SK-N-SH treated with all-trans-retinoic acid at 6 μM for 48 hours (cell line): Measurements from ENCODE around the gene SLC18A3.

ENCODE experiments used
- ATAC-seq: fragments of 200-7000 bp; cut with Tn5 transposase; 3 replicates; pipeline ENCODE4 v1.9.1; 2020; ENCODE audit warnings: mild to moderate bottlenecking, moderate library complexity
- ARNTL ChIP-seq: fragments of 450-650 bp; formaldehyde crosslinking; IDR thresholded peaks from 2 replicates; pipeline ENCODE4 v1.5.0; 2020; ENCODE audit warnings: low read depth, mild to moderate bottlenecking, moderate library complexity, borderline replicate concordance
- BACH2 ChIP-seq: fragments of 250-450 bp; sonication (Bioruptor Pico); IDR thresholded peaks from 2 replicates; pipeline ENCODE4 v1.9.0; 2021; ENCODE audit warnings: mild to moderate bottlenecking, borderline replicate concordance
- CREB5 ChIP-seq: fragments of 250-450 bp; sonication (Bioruptor Pico); IDR thresholded peaks from 2 replicates; pipeline ENCODE4 v1.5.1; 2020; ENCODE audit warnings: low read depth, mild to moderate bottlenecking, moderate library complexity
- CSDC2 ChIP-seq: fragments of 250-450 bp; sonication (Bioruptor Pico); IDR thresholded peaks from 2 replicates; pipeline ENCODE4 v1.5.0; 2020; ENCODE audit warnings: mild to moderate bottlenecking, moderate library complexity
- ESRRG ChIP-seq: fragments of 250-450 bp; sonication (Bioruptor Pico); IDR thresholded peaks from 2 replicates; pipeline ENCODE4 v1.6.1; 2021; ENCODE audit warnings: mild to moderate bottlenecking
- GLIS3 ChIP-seq: fragments of 250-450 bp; sonication (Bioruptor Pico); IDR thresholded peaks from 2 replicates; pipeline ENCODE4 v1.5.0; 2020; ENCODE audit warnings: mild to moderate bottlenecking, moderate library complexity
- ISL1 ChIP-seq: fragments of 250-450 bp; sonication (Bioruptor Pico); IDR thresholded peaks from 2 replicates; pipeline ENCODE4 v2.1.2; 2022; ENCODE audit warnings: mild to moderate bottlenecking, moderate library complexity
- PPARA ChIP-seq: fragments of 250-450 bp; sonication (Bioruptor Pico); IDR thresholded peaks from 2 replicates; pipeline ENCODE4 v1.5.0; 2020; ENCODE audit warnings: mild to moderate bottlenecking, borderline replicate concordance
- RARB ChIP-seq: fragments of 250-450 bp; sonication (Bioruptor Pico); IDR thresholded peaks from 2 replicates; pipeline ENCODE4 v1.8.0; 2021; ENCODE audit warnings: mild to moderate bottlenecking, moderate library complexity
- TCF4 ChIP-seq: fragments of 250-450 bp; sonication (Bioruptor Pico); IDR thresholded peaks from 2 replicates; pipeline ENCODE4 v1.8.0; 2021; ENCODE audit warnings: mild to moderate bottlenecking, moderate library complexity, borderline replicate concordance
- TOX ChIP-seq: fragments of 250-450 bp; sonication (Bioruptor Pico); IDR thresholded peaks from 2 replicates; pipeline ENCODE4 v1.8.0; 2021; ENCODE audit warnings: mild to moderate bottlenecking, moderate library complexity, borderline replicate concordance
- ZC3H10 ChIP-seq: fragments of 250-450 bp; sonication (Bioruptor Pico); IDR thresholded peaks from 2 replicates; pipeline ENCODE4 v1.5.1; 2021; ENCODE audit warnings: mild to moderate bottlenecking, moderate library complexity
- ZFP30 ChIP-seq: fragments of 450-650 bp; formaldehyde crosslinking; IDR thresholded peaks from 2 replicates; pipeline ENCODE4 v1.5.0; 2022; ENCODE audit warnings: mild to moderate bottlenecking, moderate library complexity
- ZNF565 ChIP-seq: fragments of 450-650 bp; formaldehyde crosslinking; conservative IDR thresholded peaks from 2 replicates; pipeline ENCODE4 v1.5.0; 2020; ENCODE audit warnings: low read depth, mild to moderate bottlenecking, moderate library complexity
- ZNF8 ChIP-seq: fragments of 450-650 bp; formaldehyde crosslinking; IDR thresholded peaks from 2 replicates; pipeline ENCODE4 v1.5.0; 2020; ENCODE audit warnings: mild to moderate bottlenecking, moderate library complexity
- TF ChIP-seq, protein P1 (sequence below): fragments of 250-450 bp; sonication (Bioruptor Pico); IDR thresholded peaks from 2 replicates; pipeline ENCODE4 v1.5.1; 2021; ENCODE audit warnings: mild to moderate bottlenecking, moderate library complexity
- TF ChIP-seq, protein P2 (sequence below): fragments of 250-450 bp; sonication (Bioruptor Pico); IDR thresholded peaks from 2 replicates; pipeline ENCODE4 v1.8.0; 2020; ENCODE audit warnings: mild to moderate bottlenecking, moderate library complexity, borderline replicate concordance
- TF ChIP-seq, protein P3 (sequence below): fragments of 250-450 bp; sonication (Bioruptor Pico); IDR thresholded peaks from 2 replicates; pipeline ENCODE4 v1.5.0; 2020; ENCODE audit warnings: mild to moderate bottlenecking, moderate library complexity

Gene SLC18A3

DNA sequence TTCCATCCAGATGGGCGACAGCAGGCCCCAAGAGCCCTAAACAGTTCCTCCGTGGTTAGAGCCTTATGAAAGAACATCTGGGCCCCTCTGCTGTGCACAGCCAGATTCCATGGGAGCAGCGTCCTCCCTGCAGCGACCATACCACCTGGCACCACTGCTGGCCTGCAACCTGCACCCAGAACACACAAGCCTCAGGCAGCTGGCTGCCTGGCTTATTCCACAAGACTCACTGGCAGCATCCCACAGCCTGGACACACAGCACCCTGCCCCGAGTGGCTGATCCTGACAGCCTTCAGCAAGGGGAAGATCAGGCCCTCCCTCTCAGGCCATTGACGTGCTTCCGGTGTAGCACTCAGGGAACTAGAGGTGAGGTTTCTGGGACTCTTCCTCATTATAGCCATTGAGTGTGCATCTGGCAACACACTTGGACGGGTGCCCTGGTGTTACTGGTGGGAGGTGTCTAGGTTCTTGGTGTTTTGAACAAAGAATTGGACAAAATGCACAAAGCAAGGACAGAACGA is 37.5 kb upstream of the SLC18A3 start:
- no peak for ATAC-seq
- TF ChIP-seq ISL1 = no peak
- TF ChIP-seq, protein P1, sequence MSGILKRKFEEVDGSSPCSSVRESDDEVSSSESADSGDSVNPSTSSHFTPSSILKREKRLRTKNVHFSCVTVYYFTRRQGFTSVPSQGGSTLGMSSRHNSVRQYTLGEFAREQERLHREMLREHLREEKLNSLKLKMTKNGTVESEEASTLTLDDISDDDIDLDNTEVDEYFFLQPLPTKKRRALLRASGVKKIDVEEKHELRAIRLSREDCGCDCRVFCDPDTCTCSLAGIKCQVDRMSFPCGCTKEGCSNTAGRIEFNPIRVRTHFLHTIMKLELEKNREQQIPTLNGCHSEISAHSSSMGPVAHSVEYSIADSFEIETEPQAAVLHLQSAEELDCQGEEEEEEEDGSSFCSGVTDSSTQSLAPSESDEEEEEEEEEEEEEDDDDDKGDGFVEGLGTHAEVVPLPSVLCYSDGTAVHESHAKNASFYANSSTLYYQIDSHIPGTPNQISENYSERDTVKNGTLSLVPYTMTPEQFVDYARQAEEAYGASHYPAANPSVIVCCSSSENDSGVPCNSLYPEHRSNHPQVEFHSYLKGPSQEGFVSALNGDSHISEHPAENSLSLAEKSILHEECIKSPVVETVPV = no peak
- TF ChIP-seq RARB (CRISPR knock-in tag) = no peak
- TF ChIP-seq, protein P2, sequence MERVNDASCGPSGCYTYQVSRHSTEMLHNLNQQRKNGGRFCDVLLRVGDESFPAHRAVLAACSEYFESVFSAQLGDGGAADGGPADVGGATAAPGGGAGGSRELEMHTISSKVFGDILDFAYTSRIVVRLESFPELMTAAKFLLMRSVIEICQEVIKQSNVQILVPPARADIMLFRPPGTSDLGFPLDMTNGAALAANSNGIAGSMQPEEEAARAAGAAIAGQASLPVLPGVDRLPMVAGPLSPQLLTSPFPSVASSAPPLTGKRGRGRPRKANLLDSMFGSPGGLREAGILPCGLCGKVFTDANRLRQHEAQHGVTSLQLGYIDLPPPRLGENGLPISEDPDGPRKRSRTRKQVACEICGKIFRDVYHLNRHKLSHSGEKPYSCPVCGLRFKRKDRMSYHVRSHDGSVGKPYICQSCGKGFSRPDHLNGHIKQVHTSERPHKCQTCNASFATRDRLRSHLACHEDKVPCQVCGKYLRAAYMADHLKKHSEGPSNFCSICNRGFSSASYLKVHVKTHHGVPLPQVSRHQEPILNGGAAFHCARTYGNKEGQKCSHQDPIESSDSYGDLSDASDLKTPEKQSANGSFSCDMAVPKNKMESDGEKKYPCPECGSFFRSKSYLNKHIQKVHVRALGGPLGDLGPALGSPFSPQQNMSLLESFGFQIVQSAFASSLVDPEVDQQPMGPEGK (CRISPR knock-in tag) = no peak
- no peak for TF ChIP-seq CREB5
- TF ChIP-seq TCF4 (CRISPR knock-in tag) = no peak
- TF ChIP-seq, protein P3, sequence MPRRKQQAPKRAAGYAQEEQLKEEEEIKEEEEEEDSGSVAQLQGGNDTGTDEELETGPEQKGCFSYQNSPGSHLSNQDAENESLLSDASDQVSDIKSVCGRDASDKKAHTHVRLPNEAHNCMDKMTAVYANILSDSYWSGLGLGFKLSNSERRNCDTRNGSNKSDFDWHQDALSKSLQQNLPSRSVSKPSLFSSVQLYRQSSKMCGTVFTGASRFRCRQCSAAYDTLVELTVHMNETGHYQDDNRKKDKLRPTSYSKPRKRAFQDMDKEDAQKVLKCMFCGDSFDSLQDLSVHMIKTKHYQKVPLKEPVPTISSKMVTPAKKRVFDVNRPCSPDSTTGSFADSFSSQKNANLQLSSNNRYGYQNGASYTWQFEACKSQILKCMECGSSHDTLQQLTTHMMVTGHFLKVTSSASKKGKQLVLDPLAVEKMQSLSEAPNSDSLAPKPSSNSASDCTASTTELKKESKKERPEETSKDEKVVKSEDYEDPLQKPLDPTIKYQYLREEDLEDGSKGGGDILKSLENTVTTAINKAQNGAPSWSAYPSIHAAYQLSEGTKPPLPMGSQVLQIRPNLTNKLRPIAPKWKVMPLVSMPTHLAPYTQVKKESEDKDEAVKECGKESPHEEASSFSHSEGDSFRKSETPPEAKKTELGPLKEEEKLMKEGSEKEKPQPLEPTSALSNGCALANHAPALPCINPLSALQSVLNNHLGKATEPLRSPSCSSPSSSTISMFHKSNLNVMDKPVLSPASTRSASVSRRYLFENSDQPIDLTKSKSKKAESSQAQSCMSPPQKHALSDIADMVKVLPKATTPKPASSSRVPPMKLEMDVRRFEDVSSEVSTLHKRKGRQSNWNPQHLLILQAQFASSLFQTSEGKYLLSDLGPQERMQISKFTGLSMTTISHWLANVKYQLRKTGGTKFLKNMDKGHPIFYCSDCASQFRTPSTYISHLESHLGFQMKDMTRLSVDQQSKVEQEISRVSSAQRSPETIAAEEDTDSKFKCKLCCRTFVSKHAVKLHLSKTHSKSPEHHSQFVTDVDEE = no peak
- TF ChIP-seq ARNTL (CRISPR knock-in tag) = no peak
- no peak for TF ChIP-seq ZNF8 (CRISPR knock-in tag)
- TF ChIP-seq CSDC2 = no peak
- no peak for TF ChIP-seq PPARA
- no peak for TF ChIP-seq TOX (CRISPR knock-in tag)
- TF ChIP-seq GLIS3 (CRISPR knock-in tag) = no peak
- TF ChIP-seq BACH2 (CRISPR knock-in tag) = no peak
- TF ChIP-seq ZNF565 = no peak
- no peak for TF ChIP-seq ZC3H10
- no peak for TF ChIP-seq ESRRG (CRISPR knock-in tag)
- no peak for TF ChIP-seq ZFP30

- TF ChIP-seq ISL1 = no peak
- TF ChIP-seq, protein P3 = no peak
- TF ChIP-seq ZNF8 (CRISPR knock-in tag) = no peak
- TF ChIP-seq RARB (CRISPR knock-in tag) = no peak
- TF ChIP-seq CREB5 = no peak
- no peak for ATAC-seq
Measured at GRCh38 chr10:49575489-49576072, 34.5 kb upstream of the SLC18A3 start.
